HEK293T (cell line): Measurements from ENCODE around the gene R3HCC1L.

Experiments used
- CTCF ChIA-PET: fragments of 350-600 bp; formaldehyde crosslinking; extraction: SDS; loops from one replicate; lab custom pipeline; 2021; ENCODE audit warnings: antibody characterized with exemption, inconsistent platforms; lab: Yijun Ruan, JAX
- POLR2A ChIA-PET: fragments of 350-600 bp; formaldehyde crosslinking; extraction: SDS; loops from one replicate; lab custom pipeline; 2020; ENCODE audit warnings: antibody characterized with exemption, inconsistent platforms; lab: Yijun Ruan, JAX
- DNase-seq: peaks from one replicate; pipeline ENCODE4 v3.0.0; 2012; ENCODE audit warnings: mixed read lengths; ENCODE audit errors: extremely low spot score
- ARNT ChIP-seq: fragments of 450-650 bp; IDR thresholded peaks from 2 replicates; pipeline ENCODE4 v1.6.1; 2017; ENCODE audit warnings: mild to moderate bottlenecking
- BHLHE40 ChIP-seq: fragments of 450-650 bp; IDR thresholded peaks from 2 replicates; pipeline ENCODE4 v1.6.1; 2016; ENCODE audit warnings: mild to moderate bottlenecking, moderate library complexity, borderline replicate concordance
- CTBP1 ChIP-seq: fragments of 450-650 bp; IDR thresholded peaks from 2 replicates; pipeline ENCODE4 v1.6.1; 2016; ENCODE audit warnings: borderline replicate concordance
- ELF4 ChIP-seq: fragments of 450-650 bp; IDR thresholded peaks from 2 replicates; pipeline ENCODE4 v1.6.1; 2017; ENCODE audit warnings: antibody characterized with exemption
- FOXA1 ChIP-seq: fragments of 450-650 bp; IDR thresholded peaks from 2 replicates; pipeline ENCODE4 v1.6.1; 2016; ENCODE audit warnings: mild to moderate bottlenecking
- FOXK2 ChIP-seq: fragments of 450-650 bp; IDR thresholded peaks from 2 replicates; pipeline ENCODE4 v1.6.1; 2016; ENCODE audit warnings: mild to moderate bottlenecking
- FOXM1 ChIP-seq: fragments of 450-650 bp; IDR thresholded peaks from 2 replicates; pipeline ENCODE4 v1.6.1; 2017; ENCODE audit warnings: mild to moderate bottlenecking, borderline replicate concordance
- HDGF ChIP-seq: fragments of 450-650 bp; IDR thresholded peaks from 2 replicates; pipeline ENCODE4 v1.6.1; 2017; ENCODE audit warnings: antibody characterized with exemption, borderline replicate concordance
- L3MBTL2 ChIP-seq: fragments of 450-650 bp; conservative IDR thresholded peaks from 2 replicates; pipeline ENCODE4 v1.6.1; 2016; ENCODE audit warnings: mild to moderate bottlenecking
- LEF1 ChIP-seq: fragments of 450-650 bp; IDR thresholded peaks from 2 replicates; pipeline ENCODE4 v1.6.1; 2017; ENCODE audit warnings: mild to moderate bottlenecking, borderline replicate concordance
- NFRKB ChIP-seq: fragments of 450-650 bp; IDR thresholded peaks from 2 replicates; pipeline ENCODE4 v1.6.1; 2016; ENCODE audit warnings: mild to moderate bottlenecking, moderate library complexity
- PKNOX1 ChIP-seq: fragments of 450-650 bp; IDR thresholded peaks from 2 replicates; pipeline ENCODE4 v1.6.1; 2016
- SP1 ChIP-seq: fragments of 450-650 bp; IDR thresholded peaks from 2 replicates; pipeline ENCODE4 v1.6.1; 2017
- SUZ12 ChIP-seq: fragments of 450-650 bp; IDR thresholded peaks from 2 replicates; pipeline ENCODE4 v1.6.1; 2016; ENCODE audit warnings: mild to moderate bottlenecking
- TARDBP ChIP-seq: fragments of 450-650 bp; IDR thresholded peaks from 2 replicates; pipeline ENCODE4 v1.6.1; 2016
- ZNF384 ChIP-seq: fragments of 450-650 bp; IDR thresholded peaks from 2 replicates; pipeline ENCODE4 v1.6.1; 2016

Gene R3HCC1L

GRCh38 chr10:98267894-98268693, 133.6 kb downstream of the R3HCC1L start, which contains the start of gene LOXL4:
LOXL4 (minus strand) TSS chr10:98268194; CDS start chr10:98263019, 5,175 bp downstream.
- POLR2A ChIA-PET: interaction anchor here (1.1 kb wide), 1 partner anchor 18 kb away, joined by 3 read pairs; no protein-coding TSS in a partner anchor

GRCh38 chr10:98268694-98269431, 134.4 kb downstream of the R3HCC1L start:
- TF ChIP-seq NFRKB: no peak
- ChIA-PET POLR2A (no interaction called here), CTCF (no interaction called here)
- DNase-seq: peak; percentile 40

More at GRCh38 chr10:98267894-98268693, 133.6 kb downstream of the R3HCC1L start, which contains the start of gene LOXL4:
- CTCF ChIA-PET: no interaction called here
- no peak for TF ChIP-seq ZNF384
- peak; percentile 59; the same call in 1 of the 2 replicates for TF ChIP-seq FOXM1
- TF ChIP-seq FOXK2: no peak
- TF ChIP-seq ARNT: no peak
- TF ChIP-seq SP1: no peak
- TF ChIP-seq NFRKB: no peak
- TF ChIP-seq L3MBTL2: no peak
- no peak for TF ChIP-seq BHLHE40
- peak; percentile 70 for DNase-seq

- POLR2A ChIA-PET: no interaction called here
Measured at GRCh38 chr10:98269435-98269912, 135.0 kb downstream of the R3HCC1L start.

GRCh38 chr10:98270073-98270740, 135.8 kb downstream of the R3HCC1L start:
- ChIA-PET CTCF (no interaction called here), POLR2A (no interaction called here)
- DNase-seq: no peak
- TF ChIP-seq BHLHE40: no peak
- TF ChIP-seq LEF1: no peak
- no peak for TF ChIP-seq NFRKB
- TF ChIP-seq SUZ12: no peak
- TF ChIP-seq PKNOX1: no peak
- TF ChIP-seq ELF4: no peak
- no peak for TF ChIP-seq HDGF
- TF ChIP-seq CTBP1: no peak
- TF ChIP-seq FOXM1: no peak
- TF ChIP-seq SP1: no peak
- no peak for TF ChIP-seq ZNF384
- no peak for TF ChIP-seq ARNT
- no peak for TF ChIP-seq FOXA1
- no peak for TF ChIP-seq FOXK2
- no peak for TF ChIP-seq TARDBP
- no peak for TF ChIP-seq L3MBTL2

More at GRCh38 chr10:98269435-98269912, 135.0 kb downstream of the R3HCC1L start:
- no peak for DNase-seq
- CTCF ChIA-PET: no interaction called here
- TF ChIP-seq SUZ12 (no peak), NFRKB (no peak), ARNT (no peak), ZNF384 (no peak), FOXA1 (no peak), L3MBTL2 (no peak), HDGF (no peak), TARDBP (no peak), PKNOX1 (no peak), CTBP1 (no peak), SP1 (no peak)

GRCh38 chr10:98270786-98271185, 136.3 kb downstream of the R3HCC1L start:
- CTCF ChIA-PET: no interaction called here
- no peak for TF ChIP-seq TARDBP
- TF ChIP-seq FOXK2: no peak
- no peak for TF ChIP-seq CTBP1
- TF ChIP-seq ARNT: no peak
- TF ChIP-seq L3MBTL2: no peak
- TF ChIP-seq ELF4: no peak
- TF ChIP-seq LEF1: no peak
- no peak for TF ChIP-seq SUZ12
- no peak for TF ChIP-seq BHLHE40
- no peak for TF ChIP-seq NFRKB
- no peak for TF ChIP-seq SP1
- TF ChIP-seq HDGF: no peak
- no peak for TF ChIP-seq PKNOX1
- TF ChIP-seq FOXM1: no peak
- no peak for TF ChIP-seq FOXA1
- TF ChIP-seq ZNF384: no peak

More at GRCh38 chr10:98270786-98271185, 136.3 kb downstream of the R3HCC1L start:
- DNase-seq: no peak
- POLR2A ChIA-PET: no interaction called here
